Ovary (tissue), 9 donors: Measurements from ENCODE around the gene LGALS7. TPM values are rescaled to one million over a fixed set of nuclear protein-coding genes. Genes with fewer than 3 reads are reported as not detected.
"Not testable (repeated sequence)": the region's sequence is repeated elsewhere in the genome, so short reads cannot be mapped to it uniquely, and the experiment has no call there.

Experiments
- DNase-seq, 5 donors: peaks; one replicate each; pipeline ENCODE4 v3.0.0-alpha.2; 2019 to 2020
- H3K27ac ChIP-seq, 2 donors: fragments of 200-600 bp; one replicate each; pipeline versions ENCODE4 v1.5.1 to v1.8.0; 2019 to 2022
- H3K27me3 ChIP-seq: fragments of 200-600 bp; one replicate; pipeline ENCODE4 v1.8.0; 2022
- H3K36me3 ChIP-seq: fragments of 200-600 bp; sonication (generic); one replicate; pipeline ENCODE4 v1.5.1; 2019
- H3K4me1 ChIP-seq: one replicate; pipeline ENCODE4 v1.8.1; 2013; ENCODE audit warnings: mild to moderate bottlenecking, moderate library complexity; ENCODE audit not compliant: insufficient read depth
- H3K4me3 ChIP-seq: fragments of 200-600 bp; sonication (generic); one replicate; pipeline ENCODE4 v1.5.1; 2017
- H3K9me3 ChIP-seq, 2 donors: fragments of 200-600 bp in 1 of 2; sonication (generic) in 1 of 2; one replicate each; pipeline versions ENCODE4 v1.5.1 to v1.8.1; 2013 to 2019; ENCODE audit warnings: mild to moderate bottlenecking in 1 of 2, moderate library complexity in 1 of 2
- EP300 ChIP-seq: sonication (generic); formaldehyde crosslinking; IDR thresholded peaks from one replicate; pipeline ENCODE4 v1.6.1; 2017; ENCODE audit warnings: antibody characterized with exemption
- POLR2A ChIP-seq: fragments of 450-650 bp; IDR thresholded peaks from one replicate; pipeline ENCODE4 v1.6.1; 2017; ENCODE audit warnings: antibody characterized with exemption, mild to moderate bottlenecking, moderate library complexity
- WGBS, 3 donors: extraction: QIAGEN DNeasy Blood & Tissue Kit in 1 of 3; methylation state at CpG; one replicate each; pipeline versions ENCODE4 v1.1.5 to v1.1.7; 2013 to 2017; 5-methylcytosine and 5-hydroxymethylcytosine counted together
- intact Hi-C, 4 donors: fragments of 100-400 bp; cut with DNase I; formaldehyde crosslinking; loops; one replicate each; pipeline versions ENCODE4 v1.11.0 to v1.15.1; 2022 to 2023
- polyA plus RNA-seq, 2 donors: library from polyadenylated mRNA; stranded (reverse); fragments of 200-250 nt in 1 of 2; fragments of 350-450 nt in 1 of 2; fragmentation: Illumina TruSeq in 1 of 2; extraction: RNeasy Lipid Tissue Mini Kit (QIAGEN cat#74804) in 1 of 2; gene quantifications; one replicate each; pipeline ENCODE4 v1.2.3, GENCODE V29; 2013 to 2014
- total RNA-seq, 7 donors: library from RNA; depleted of rRNA in 2 of 7; stranded (reverse); fragments of >200 nt in 2 of 7; fragmentation: NEBNext Ultra II Directional in 3 of 7; extraction: Animal tissue kit (Norgen Biotek cat#: 25700) in 3 of 7; gene quantifications; one replicate each; pipeline versions ENCODE4 v1.1.0 to v1.2.4, GENCODE V29; 2016 to 2023
- TF ChIP-seq, protein P1 (sequence below), 3 donors: fragments of 450-650 bp in 2 of 3; fragments of 200-600 bp in 1 of 3; IDR thresholded peaks; one replicate each; pipeline versions ENCODE4 v1.5.1 to v1.8.0; 2016 to 2022; ENCODE audit warnings: antibody characterized with exemption in 3 of 3, mild to moderate bottlenecking in 1 of 3
- donor health status: DM: no; HTN: no; CAD: no; lungs with moderate emphysema.
- donor health status: DM: no; HTN: no; CAD: no.
- donor health status: Bipolar disorder and iron deficiency.
- donor health status: DM: yes; HTN: yes; CAD: no.
- donor health status: DM: no; HTN: no; CAD: no.
- donor health status: DM: yes; HTN: yes; CAD: no.

Gene LGALS7
- total and polyA plus RNA-seq, 9 donors: 0.69 to 0.84 (median 0.79) TPM; not detected in 6

DNA sequence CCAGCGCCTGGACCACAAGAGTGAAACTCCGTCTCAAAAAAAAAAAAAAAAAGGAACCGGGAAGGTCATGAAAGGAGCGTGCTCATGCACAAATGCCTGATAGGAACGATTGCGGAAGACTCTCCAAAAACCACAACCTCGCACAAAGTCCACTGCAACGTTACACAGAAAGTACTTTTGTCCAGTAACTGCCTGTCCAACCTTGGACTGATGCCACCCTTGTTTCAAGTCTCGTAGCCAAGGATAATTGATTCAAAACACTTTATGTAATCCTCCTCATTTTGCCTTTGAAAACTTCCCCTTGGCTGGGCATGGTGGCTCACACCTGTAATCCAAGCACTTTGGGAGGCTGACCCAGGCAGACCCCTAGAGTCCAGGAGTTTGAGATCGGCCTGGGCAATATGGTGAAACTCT is 13.7 kb downstream of the LGALS7 start:
- no peak for TF ChIP-seq POLR2A
- TF ChIP-seq, protein P1, sequence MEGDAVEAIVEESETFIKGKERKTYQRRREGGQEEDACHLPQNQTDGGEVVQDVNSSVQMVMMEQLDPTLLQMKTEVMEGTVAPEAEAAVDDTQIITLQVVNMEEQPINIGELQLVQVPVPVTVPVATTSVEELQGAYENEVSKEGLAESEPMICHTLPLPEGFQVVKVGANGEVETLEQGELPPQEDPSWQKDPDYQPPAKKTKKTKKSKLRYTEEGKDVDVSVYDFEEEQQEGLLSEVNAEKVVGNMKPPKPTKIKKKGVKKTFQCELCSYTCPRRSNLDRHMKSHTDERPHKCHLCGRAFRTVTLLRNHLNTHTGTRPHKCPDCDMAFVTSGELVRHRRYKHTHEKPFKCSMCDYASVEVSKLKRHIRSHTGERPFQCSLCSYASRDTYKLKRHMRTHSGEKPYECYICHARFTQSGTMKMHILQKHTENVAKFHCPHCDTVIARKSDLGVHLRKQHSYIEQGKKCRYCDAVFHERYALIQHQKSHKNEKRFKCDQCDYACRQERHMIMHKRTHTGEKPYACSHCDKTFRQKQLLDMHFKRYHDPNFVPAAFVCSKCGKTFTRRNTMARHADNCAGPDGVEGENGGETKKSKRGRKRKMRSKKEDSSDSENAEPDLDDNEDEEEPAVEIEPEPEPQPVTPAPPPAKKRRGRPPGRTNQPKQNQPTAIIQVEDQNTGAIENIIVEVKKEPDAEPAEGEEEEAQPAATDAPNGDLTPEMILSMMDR (IDR thresholded peaks at IDR 0.05): no peak
- no peak for TF ChIP-seq EP300
- intact Hi-C loops: no loop called here
- H3K36me3 ChIP-seq: no peaks in the 10 kb centered on the region
- no peaks in the 10 kb centered on the region for H3K27me3 ChIP-seq
- DNase-seq: no peak
- no peaks in the 10 kb centered on the region for H3K4me1 ChIP-seq
- no peak overlapping the region for H3K27ac ChIP-seq
- no peaks in the 10 kb centered on the region for H3K9me3 ChIP-seq
- WGBS, 3 donors: 49 to 63% (median 57%) methylated on average over 10 of the region's 10 CpGs
- H3K4me3 ChIP-seq: no peak overlapping the region

DNA sequence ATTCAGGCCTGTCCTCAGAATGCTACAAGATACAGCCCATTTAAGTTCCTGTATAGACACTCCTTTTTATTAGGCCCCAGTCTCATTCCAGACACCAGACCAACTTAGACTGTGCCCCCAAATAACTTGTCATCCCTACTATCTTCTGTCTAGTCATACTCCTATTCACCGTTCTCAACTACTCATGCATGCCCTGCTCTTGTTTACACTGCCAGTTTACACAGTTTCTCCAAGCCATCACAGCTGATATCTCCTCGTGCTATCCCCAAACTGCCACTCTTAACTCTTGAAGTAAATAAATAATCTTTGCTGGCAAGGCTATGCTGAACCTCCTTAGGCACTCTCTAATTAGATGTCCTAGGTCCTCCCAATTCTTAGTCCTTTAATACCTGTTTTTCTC is 19.1 kb downstream of the LGALS7 start:
- intact Hi-C loops, DNase-seq, H3K27me3 ChIP-seq, H3K9me3 ChIP-seq, H3K4me3 ChIP-seq, H3K4me1 ChIP-seq, H3K36me3 ChIP-seq, H3K27ac ChIP-seq: not testable (repeated sequence)
- WGBS, 3 donors: 68 to 85% (median 71%) methylated on average over 2 of the region's 2 CpGs

DNA sequence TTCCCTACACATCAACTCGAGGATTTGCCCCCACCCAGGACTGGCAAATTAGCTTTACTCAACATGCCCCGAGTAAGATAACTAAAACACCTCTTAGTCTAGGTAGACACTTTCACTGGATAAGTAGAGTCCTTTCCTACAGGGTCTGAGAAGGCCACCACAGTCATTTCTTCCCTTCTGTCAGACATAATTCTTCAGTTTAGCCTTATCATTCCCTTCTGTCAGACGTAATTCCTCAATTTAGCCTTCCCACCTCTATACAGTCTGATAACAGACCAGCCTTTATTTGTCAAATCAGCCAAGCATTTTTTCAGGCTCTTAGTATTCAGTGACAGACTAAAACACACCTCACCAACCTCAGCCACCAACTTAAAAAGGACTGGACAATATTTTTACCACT is 19.5 kb downstream of the LGALS7 start:
- DNase-seq, intact Hi-C loops, H3K4me1 ChIP-seq, H3K9me3 ChIP-seq, H3K27ac ChIP-seq, H3K4me3 ChIP-seq, H3K36me3 ChIP-seq, H3K27me3 ChIP-seq: not testable (repeated sequence)
- WGBS, 3 donors: 69 to 78% (median 76%) methylated on average over 3 of the region's 3 CpGs

DNA sequence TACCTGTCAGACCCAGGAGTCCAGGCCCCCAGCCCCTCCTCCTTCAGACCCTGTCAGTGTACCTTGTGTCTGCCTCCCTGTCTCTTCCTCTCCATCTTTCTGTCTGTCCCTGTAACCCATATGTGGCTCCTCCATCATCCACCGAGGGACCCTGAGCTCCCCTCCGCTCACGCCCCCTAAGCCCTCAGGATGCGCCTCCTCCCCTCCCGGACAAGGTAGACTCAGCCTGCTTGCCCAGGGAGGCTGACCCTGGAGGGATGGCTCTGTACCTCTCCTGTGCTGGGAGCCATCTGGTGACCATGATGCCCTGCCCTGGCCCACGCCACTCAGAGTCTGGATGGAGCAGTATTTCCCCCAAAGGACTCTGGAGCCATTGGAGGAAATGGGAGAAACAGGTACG is 28.0 kb downstream of the LGALS7 start:
- H3K27me3 ChIP-seq: no peaks in the 10 kb centered on the region
- WGBS, 3 donors: 81 to 84% (median 82%) methylated on average over 7 of the region's 7 CpGs
- no peaks in the 10 kb centered on the region for H3K36me3 ChIP-seq
- TF ChIP-seq POLR2A: no peak
- no peak for TF ChIP-seq EP300
- TF ChIP-seq, protein P1 (IDR thresholded peaks at IDR 0.05): no peak
- no peak overlapping the region for H3K27ac ChIP-seq
- peak in 1 of 5 donors; percentile 19 for DNase-seq
- no peak overlapping the region for H3K4me3 ChIP-seq
- H3K4me1 ChIP-seq: peaks cover 2% of the 10 kb centered on the region
- intact Hi-C loops: no loop called here
- H3K9me3 ChIP-seq: no peaks in the 10 kb centered on the region

DNA sequence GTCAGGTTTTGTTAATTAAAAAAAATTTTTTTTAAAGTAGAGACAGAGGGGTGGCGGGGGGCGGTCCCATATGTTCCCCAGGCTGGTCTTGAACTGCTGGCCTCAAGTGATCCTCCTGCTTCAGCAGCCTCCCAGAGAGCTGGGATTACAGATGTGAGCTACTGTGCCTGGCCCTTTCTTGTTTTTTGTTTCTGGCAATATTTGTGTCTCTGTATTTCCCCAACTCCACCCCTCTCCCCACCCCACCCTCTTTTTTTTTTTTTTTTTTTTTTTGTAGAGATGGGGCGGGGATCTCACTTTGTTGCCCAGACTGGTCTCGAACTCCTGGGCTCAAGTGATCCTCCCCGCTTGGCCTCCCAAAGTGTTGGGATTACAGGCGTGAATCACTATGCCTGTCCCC is 28.4 kb downstream of the LGALS7 start:
- Histone ChIP-seq H3K4me1 (peaks cover 2% of the 10 kb centered on the region), H3K27me3 (no peaks in the 10 kb centered on the region), H3K36me3 (no peaks in the 10 kb centered on the region), H3K9me3 (no peaks in the 10 kb centered on the region), H3K4me3 (no peak overlapping the region), H3K27ac (no peak overlapping the region)
- WGBS, 3 donors: 83 to 88% (median 84%) methylated on average over 6 of the region's 6 CpGs
- TF ChIP-seq POLR2A: no peak
- TF ChIP-seq, protein P1 (IDR thresholded peaks at IDR 0.05): no peak
- no peak for TF ChIP-seq EP300
- intact Hi-C loops: no loop called here
- peak in 1 of 5 donors; percentile 11 for DNase-seq

DNA sequence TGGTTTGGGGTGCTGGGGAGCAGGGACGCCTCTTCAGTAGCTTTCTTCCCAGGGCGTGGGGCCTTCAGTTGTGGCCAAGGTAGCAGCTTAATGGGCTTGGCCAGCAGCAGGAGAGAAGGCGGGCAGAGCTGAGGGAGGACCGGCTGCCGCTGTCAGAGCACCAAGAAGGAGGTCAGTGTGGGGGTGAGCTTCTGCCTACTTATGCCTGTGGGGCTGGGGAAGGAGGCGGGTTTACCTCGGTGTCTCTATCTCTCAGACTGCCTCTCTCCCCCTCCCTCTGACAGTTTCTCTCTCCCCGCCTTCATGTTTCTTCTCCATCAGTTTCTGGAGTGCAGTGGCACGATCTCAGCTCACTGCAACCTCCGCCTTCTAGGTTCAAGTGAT is 29.0 kb downstream of the LGALS7 start, which contains the start of gene CAPN12:
Gene CAPN12, minus strand, starts transcription at position 177 of the 384 bp plus-strand sequence. CDS start 309 bp downstream, outside the sequence.
- 71 to 83% (median 78%) methylated on average over 10 of the region's 10 CpGs for WGBS, 3 donors
- no peak for DNase-seq
- Histone ChIP-seq H3K9me3 (no peaks in the 10 kb centered on the region), H3K27ac (no peak within 1 kb of the TSS), H3K36me3 (no peaks in the 10 kb centered on the region), H3K4me3 (no peak within 1 kb of the TSS), H3K4me1 (peaks cover 2% of the 10 kb centered on the region), H3K27me3 (no peaks in the 10 kb centered on the region)
- intact Hi-C loops: no loop called here
- TF ChIP-seq EP300 (no peak), POLR2A (no peak)
- TF ChIP-seq, protein P1 (IDR thresholded peaks at IDR 0.05): no peak
